Measurements from ENCODE around the gene DPY19L1.
A peak's percentile ranks its signal among the peaks of the same experiment; 100 is the strongest.
"Not testable (repeated sequence)": the region's sequence is repeated elsewhere in the genome, so short reads cannot be mapped to it uniquely, and the experiment has no call there.

Gene DPY19L1

DNA sequence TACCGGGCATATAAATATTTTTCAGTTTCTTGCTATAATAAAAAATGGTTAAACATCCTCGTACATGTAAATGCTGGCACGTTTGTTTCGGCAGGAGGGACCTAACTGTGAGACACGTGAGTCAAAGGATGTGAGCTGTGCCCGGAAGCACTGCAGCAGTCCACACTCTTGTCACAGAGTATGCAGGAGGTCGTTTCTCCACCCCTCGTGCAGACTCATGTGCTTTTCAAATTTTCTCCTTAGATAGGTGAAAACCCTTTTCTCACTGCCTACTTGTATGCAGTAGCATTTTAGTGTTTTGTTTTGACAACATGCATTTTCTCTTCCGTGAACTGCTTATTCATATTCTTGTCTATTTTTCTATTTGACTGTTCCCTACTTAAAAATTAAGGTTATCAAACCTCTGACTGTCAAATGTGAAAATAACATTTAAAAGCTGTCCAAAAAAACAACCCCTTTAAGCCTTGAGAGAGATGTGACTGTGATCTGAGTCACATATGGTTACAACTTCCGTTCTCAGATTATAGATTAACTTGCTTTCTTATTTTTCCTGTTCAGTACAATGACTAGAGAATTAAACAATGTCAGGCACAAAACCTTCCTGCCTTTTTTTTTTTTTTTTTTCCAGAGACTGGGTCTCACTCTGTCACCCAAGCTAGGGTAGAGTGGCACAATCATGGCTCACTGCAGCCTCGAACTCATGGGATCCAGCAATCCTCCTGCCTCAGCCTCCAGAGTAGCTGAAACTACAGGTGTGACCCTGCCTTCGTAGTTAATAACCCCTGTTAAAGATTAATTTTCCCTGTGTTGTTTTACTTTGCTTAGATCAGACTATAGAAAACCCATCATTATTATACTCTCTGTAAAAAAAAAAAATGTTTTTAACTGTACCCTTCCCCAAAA, 45.1 kb downstream of the DPY19L1 start:
- DNase-seq (ENCODE audit: low spot score): no peak

DNA sequence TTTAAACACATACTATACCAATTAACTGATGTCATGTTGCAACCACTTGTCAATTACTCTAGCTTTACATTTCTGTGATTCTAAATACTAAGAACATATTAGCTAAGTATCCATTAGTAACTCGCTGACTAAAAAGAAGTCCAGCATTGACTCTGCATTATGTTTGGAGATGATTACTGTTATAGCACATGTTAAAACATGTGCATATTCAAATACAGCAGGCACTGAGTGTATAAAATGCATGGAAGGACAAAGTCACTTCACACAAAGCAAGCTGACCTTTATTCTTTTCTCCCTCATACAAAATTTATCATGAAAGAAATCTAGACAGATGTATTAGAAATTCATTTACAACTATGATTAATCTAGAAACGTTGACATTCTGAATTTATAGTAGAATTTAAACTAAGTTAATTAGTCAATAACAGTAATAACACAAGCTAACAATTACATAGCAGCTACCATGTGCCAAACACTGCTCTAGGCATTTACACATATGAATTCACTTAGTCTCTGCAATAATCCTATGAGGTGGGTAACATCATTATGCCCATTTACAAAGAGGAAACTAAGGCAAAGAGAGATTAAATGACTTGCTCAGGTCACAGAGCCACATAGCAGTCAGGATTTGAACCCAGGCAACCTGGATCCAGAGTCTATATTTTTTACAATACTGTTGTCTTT, 48.7 kb downstream of the DPY19L1 start:
- not testable (repeated sequence) for DNase-seq (ENCODE audit: low spot score)

DNA sequence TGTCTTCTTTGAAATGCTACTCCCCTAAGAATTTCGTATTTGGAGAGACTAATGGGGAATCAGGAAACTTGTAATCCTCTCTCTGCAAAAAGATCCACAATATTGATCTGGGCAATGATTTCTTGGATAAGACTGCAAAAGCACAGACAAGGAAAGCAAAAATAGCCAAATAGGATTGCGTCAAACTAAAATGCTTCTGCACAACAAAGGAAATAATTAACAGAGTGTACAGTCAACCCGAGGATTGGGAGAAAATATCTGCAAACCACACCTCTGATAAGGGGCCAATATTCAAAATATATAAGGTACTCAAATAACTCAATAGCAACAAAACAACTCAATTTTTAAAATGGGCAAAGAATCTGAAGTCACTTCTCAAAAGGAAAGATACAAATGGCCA, 52.1 kb downstream of the DPY19L1 start:
- not testable (repeated sequence) for DNase-seq (ENCODE audit: low spot score)

DNA sequence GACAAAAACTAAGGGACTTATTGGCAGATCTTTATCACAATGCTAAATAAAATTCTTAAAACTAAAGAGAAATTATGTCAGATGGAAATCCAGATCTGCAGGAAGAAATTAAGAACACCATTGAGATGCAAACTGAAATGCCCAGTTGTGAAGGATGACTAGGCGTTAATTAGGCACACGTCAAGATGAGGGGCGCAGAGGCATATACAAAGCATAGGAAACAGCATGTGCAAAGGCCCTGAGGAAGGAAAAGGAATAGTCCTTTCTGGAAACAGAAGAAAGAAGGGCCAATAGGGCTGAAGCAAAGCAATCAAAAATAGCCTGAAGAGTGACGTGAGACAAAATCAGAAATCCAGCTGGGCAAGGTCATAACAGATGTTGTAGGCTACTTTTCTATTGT, 53.1 kb downstream of the DPY19L1 start:
- DNase-seq (ENCODE audit: low spot score): not testable (repeated sequence)

DNA sequence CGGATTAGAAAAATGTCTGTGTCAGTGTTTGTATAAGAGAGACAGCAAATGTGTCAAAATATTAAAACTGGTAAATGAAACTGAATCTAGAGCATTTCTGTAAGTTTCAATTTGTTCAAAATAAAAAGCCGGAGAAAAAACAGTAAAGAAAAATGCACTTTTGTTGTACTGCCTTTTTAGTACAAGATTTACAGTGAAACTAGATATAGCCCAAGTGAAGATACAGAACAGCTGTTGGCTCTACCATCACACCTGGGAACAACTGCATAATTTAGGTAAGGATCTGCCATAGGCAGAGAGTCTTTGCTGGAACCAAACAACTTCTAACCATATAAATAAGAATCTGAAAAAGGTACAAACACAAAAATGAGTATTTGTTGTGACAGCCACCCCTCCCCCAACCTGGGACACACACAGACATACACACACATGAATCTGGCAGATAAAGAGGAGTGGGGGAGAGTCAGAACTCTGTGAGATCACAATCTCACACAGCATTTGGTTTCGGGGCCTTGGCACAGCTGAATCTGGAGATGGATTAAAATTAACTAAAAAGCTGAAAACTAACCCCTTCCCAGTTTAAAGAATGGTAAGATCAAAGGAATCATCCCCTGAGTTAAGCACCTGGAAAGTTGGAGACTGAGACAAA, 54.8 kb downstream of the DPY19L1 start:
- peak; percentile 14 for DNase-seq (ENCODE audit: low spot score)

DNA sequence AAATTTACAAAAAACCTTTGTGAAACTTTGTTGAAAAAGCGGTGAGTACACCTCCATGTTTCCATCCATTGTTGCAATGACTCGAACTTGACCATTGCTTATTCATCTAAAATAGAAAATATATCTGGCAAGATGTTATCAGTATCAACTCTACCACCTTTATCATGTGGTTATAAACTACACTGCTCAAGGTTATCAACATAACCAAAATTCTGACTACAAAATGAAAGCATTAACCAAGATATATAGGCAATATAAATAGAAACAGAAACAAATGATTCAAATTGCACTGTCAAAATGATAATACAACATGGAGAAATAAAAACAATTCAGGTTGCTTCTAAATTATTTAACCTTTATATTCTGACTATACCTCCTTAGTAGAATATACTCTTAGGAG, 58.2 kb downstream of the DPY19L1 start:
- DNase-seq (ENCODE audit: low spot score): not testable (repeated sequence)

DNA sequence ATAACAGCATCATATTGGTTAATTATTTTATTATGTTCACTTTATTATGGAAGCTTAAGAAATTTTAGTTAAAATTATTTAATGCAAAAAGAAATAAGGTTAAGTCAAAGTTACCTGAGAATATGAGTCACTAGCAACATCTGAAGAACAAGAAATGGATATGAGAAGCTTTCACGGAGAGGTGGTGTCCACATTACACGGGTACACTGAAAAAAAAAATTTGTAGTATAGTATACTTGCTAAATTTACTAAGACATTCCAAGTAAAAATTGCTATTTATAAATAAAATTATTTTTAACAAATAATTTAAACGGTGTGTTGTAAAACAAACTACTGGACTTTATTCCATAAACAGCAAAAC, 63.9 kb downstream of the DPY19L1 start:
- DNase-seq (ENCODE audit: low spot score): no peak

DNA sequence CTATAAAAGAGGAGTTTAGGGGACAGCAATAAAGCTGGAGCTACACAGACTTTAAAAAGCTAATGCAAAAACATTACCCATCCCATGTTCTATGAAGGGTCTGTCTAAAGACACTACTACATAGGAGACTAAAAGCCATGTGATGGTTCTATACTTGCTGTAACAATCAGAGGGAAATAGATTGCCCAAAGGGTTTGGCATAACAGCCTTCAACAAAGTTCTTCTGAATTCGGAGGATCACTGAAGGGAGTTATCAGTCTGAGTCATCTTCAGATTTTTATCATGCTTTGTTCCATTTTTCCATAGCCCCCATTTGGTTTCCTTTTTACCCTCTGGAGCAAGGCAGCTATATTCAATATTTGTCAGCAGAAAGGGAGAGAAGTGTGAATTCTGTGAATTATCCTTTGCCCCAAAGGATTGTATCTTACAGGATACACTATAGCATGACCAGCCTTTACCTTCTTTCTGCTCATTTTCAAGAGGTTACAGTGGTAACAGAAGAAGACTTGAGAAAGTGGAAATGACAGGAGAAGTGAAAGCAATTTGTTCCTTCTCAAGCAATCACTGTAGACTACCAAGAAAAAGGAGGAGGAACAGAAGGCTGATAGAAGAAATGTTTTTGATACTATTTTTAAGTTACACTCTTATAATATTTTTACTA, 64.4 kb downstream of the DPY19L1 start:
- not testable (repeated sequence) for DNase-seq (ENCODE audit: low spot score)

DNA sequence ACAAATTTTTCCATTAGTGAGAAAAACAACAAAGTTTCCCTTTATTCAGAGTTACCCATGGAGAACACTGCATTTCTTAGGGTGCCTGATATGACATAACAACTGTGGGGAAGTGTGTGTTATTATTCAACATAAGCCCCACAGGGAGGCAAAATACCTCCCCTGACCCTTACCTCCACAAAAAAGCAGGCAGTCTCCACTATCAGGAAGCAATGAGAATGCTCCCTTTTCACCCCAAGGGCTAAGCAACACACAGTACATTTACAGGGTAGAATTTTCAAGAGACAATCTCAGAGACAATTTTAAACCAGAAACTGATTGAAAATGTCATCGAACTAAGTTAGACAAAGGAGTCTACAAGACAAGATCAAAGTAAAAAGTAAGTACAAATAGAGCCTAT, 69.5 kb downstream of the DPY19L1 start:
- not testable (repeated sequence) for DNase-seq (ENCODE audit: low spot score)

DNA sequence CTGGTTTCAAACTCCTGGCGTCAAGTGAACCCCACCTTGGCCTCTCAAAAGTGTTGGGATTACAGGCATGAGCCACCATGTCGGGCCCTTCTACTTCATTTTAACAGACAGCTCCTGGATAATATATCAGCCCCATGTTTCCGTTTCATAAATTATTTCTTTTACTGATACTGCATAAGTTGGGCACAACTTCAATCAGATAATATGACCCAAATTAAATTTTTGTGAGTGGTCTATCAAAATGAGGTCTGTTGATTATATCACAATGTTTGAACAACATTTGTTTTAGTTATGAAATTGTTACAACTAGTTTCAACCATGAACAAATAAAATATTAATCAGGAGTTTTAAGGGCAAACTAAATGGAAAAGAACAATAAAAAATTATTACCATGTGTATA, 70.8 kb downstream of the DPY19L1 start:
- DNase-seq (ENCODE audit: low spot score): not testable (repeated sequence)

DNA sequence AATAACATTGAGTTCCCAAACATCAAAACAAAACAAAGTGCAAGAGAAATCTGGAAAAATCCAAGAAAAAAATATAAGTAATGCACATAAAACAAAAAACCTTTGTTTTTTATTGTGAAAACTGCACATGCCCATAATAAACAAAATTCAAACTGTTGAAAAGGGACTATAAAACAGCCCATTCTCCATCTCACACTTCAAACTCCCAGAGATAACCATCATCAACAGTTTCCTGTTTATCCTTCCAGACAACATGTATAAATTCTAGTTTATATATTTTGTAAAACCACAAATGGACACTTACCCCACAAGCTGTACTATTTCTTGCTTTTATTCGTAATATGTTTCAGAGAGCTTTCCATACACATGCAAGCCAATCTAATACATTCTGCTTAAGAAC, 79.3 kb downstream of the DPY19L1 start:
- no peak for DNase-seq (ENCODE audit: low spot score)

DNA sequence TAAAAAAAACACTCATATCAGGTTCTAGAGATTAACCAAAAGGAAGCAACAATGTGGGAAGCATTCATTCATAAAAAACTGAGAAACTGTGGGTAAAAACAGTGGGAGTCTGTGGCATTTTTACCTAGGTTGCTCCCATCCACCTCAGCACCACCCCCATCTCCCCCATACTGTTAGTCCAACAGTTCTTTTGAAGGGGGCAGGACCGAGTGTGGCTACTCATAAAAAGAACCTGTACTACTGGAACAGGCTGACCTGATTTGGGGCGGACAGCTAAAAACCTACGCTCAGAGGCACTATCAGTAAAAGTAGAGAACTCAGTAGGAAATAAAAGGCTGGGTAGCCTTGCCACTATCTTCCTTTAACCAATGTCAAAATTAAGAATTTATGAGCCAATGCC, 84.5 kb downstream of the DPY19L1 start:
- no peak for DNase-seq (ENCODE audit: low spot score)

DNA sequence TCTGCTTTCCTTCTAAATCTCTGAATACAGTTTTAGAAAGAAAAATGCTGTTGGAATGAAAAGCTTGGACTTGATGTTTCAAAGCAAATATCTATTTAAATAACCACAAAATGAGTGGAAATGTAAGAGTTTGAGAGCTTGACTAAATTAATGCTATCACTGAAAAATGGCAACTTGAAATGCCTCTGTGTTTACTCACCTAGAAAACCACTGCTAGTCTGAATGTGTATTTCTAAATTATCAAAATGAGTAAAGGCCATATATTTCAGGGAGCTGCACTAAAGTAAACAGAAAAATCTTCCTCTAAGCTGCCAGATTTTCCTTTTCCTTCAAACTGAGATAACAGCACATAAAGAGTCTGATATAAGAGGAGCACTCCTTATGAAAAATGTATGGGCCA, 87.9 kb downstream of the DPY19L1 start:
- DNase-seq (ENCODE audit: low spot score): no peak

DNA sequence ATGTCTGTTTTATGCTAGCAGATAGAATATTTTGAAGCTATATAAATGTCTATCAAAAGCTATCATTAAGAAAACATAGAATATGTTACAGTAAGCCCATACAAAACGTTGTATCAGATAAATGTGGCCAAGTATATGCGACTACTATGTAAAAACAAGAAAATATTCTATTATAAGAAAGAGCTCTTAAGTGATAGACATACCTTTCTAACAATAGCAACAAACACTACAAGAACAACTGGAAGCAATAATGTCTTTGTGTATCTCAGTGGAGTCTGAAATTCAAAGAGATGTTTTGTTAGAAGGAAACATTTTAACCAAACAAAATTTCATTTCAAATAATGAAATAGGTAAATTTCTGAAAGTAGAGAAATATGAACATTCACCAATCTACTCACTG, 89.9 kb downstream of the DPY19L1 start:
- not testable (repeated sequence) for DNase-seq (ENCODE audit: low spot score)

DNA sequence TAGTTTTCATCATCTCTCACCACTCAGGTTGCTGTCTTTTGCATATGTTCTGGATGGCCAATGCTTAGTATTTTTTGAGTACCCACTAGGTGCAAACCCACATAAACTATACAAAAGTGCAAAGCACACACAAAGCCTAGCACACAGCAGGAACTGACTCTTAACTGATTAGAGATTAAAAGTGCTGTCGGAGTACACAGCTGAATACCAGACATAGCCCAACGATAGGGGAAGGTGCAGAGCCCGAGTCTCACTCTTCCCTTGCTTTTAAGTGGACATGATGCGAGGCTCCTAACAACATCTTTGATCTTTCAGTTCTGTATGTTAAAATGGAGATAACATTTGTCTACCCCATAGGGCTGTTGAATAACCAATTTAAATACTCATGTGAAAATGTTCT, 90.8 kb downstream of the DPY19L1 start:
- DNase-seq (ENCODE audit: low spot score): no peak

DNA sequence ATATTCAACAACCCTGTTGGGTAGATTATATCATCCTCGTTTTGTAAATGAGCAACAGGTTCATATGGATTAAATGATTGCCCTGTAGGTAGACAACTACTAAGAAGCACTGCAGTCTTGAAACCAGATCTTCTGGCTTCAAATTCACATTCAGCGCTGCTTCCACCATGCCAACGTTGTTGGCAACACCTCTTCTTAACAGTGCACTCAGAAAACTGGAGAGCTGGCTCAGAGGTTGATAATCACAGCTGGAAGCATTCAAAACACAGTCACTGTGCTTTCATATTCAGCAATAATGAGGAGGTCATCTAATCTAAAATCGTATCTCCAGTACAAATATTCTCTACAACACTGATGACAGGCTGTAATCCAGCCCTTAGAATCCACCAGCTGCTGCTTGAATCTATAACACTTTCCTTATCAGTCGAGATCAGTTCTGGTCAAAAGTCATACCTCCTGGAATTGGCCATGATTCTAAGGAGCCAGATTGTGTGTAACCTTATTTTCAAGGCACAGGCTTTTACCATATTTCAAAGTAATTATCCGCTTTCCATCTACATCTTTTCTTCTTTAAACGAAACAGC, 91.3 kb downstream of the DPY19L1 start:
- DNase-seq (ENCODE audit: low spot score): peak; percentile 82

DNA sequence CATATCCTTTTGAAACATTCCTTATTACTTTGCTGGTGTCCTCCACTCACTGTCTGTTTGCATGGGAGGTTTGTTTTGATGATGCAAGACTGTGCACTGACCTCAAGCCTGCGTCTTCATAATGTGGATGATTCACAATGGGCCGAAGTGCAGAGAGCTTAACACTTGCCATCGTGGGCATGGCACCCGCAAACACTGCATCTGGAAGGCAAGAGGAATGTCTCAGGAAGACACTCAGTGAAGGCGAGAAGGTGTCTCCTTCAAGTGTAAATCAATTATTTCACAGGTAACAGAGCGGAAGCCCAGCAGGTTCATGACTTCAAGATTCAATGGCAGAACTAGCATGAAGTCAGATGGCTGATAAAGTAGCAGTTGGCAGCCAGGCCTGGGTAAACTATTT, 98.1 kb downstream of the DPY19L1 start:
- no peak for DNase-seq (ENCODE audit: low spot score)

DNA sequence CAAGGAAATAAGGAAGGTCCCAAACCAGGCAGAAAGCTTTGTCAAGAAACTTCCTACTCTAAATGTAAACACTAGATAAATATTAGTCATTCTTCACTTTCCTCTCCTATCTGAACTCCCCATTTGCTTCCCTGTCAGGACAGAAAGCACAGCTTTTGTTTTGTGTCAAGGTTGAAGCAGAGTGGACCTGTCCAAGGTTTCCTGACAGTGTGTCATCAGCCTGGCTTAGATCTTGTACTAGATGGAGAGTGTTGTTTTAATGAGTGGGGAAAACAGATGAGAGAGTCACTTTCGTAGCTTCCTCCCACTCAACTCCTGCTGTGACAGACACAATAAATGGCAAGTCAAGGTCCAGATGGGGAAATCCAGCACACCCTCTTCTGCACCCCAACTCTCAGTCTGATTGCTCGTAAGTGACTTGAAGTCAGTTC, 101.5 kb downstream of the DPY19L1 start:
- DNase-seq (ENCODE audit: low spot score): not testable (repeated sequence)

DNA sequence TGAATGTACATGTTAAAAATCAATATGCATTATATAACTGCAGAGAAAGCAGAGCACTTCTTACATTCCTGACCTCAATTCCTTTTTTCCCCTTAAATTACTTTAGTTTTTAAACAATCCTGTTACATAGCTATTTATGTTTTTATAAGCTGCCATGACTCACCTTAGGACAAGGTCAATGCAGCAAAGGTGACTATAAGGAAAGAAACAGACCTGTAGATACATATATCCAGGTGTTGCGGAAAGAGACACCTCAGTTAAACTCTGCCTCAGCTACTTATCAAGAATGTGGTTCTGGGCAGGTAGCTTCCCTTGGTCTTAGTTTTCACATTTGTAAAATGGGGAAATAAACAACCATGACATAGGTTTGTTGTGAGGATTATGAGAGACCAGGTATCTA, 105.5 kb downstream of the DPY19L1 start:
- no peak for DNase-seq (ENCODE audit: low spot score)

DNA sequence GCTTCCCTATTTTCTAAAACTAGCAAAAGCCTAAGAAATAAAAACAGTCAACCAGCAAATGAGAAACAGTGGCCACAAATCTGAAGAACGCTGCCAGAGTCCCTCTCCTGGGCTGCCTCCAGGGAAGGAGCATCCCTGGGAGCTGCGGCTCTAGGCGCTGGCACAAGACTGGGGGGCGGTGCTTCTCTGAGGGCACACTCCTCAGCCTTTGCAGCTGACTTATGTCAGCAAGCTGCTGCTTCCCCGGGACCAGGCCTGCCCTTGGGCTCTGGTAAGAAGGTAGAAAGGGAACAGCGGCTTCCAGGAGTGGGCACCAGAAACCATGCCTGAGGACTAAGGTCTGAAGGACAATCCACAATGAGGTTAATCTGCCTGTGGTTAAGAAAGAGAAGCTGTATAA, 107.5 kb downstream of the DPY19L1 start:
- not testable (repeated sequence) for DNase-seq (ENCODE audit: low spot score)

DNA sequence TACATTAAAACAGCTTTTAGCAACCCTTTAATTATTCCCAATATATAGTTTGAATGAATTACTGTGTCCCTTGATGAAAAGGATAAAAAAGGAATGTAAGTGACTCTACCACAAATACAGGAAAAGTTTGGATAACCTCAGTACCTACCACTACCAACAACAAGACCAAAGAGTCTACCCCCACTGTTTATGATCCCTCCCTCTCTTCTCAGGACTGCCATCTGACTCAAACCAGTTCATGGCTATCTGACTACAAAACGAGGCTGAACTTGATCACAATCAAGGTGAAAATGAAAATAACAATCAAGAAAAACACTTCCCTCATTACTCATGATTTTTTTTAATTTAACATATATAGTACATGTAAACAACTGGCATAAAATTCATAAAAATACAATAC, 108.7 kb downstream of the DPY19L1 start:
- no peak for DNase-seq (ENCODE audit: low spot score)

DNA sequence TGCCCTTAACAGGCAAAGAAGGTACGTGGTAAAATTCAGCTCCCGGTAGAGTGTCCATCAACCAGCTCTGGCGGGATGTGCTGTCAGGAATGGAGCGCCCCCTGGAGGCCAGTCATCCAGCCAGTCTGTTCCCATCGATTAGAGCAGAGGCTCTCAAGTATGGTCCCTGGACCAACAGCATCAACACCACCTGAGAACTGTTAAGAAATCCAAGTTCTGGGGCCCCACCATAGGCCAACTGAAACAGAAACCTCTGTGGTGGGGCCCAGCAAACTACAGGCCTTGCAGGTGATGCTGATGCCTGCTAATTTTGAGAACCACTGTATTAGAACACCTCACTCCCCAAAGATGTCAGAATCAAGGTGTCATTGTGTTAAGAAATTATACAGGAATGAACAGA, 109.2 kb downstream of the DPY19L1 start:
- no peak for DNase-seq (ENCODE audit: low spot score)
